ENCODE measurements around the gene ATP1B2.

ATP1B2 gene

GRCh38 chr17:7673239-7673638 is 22.5 kb downstream of the ATP1B2 start:
- Histone ChIP-seq H3K4me2 (no peak overlapping the region), H4K20me1 (ENCODE audit: insufficient read depth) (no peaks in the 10 kb centered on the region), H3K27ac (no peak overlapping the region), H2AFZ (ENCODE audit: low read depth) (no peak overlapping the region), H3K27me3 (ENCODE audit: insufficient read depth, low read depth) (no peaks in the 10 kb centered on the region), H3K4me3 (IDR thresholded peaks at IDR 0.05; ENCODE audit: insufficient read depth, low read depth, low read length) (no peak overlapping the region), H3K79me2 (ENCODE audit: insufficient read depth, low read depth) (no peaks in the 10 kb centered on the region), H3K9ac (no peak overlapping the region), H3K4me1 (ENCODE audit: low read depth, poor library complexity, severe bottlenecking) (no peaks in the 10 kb centered on the region), H3K36me3 (ENCODE audit: insufficient read depth) (no peaks in the 10 kb centered on the region)
- TF ChIP-seq CTCF (conservative IDR thresholded peaks at IDR 0.05; ENCODE audit: low read depth, low read length), result no peak

- Histone ChIP-seq H3K4me2 (no peak overlapping the region), H3K4me3 (IDR thresholded peaks at IDR 0.05; ENCODE audit: insufficient read depth, low read depth, low read length) (no peak overlapping the region), H3K27me3 (ENCODE audit: insufficient read depth, low read depth) (no peaks in the 10 kb centered on the region), H2AFZ (ENCODE audit: low read depth) (no peak overlapping the region), H3K79me2 (ENCODE audit: insufficient read depth, low read depth) (no peaks in the 10 kb centered on the region), H4K20me1 (ENCODE audit: insufficient read depth) (no peaks in the 10 kb centered on the region), H3K27ac (no peak overlapping the region), H3K9ac (no peak overlapping the region), H3K36me3 (ENCODE audit: insufficient read depth) (no peaks in the 10 kb centered on the region), H3K4me1 (ENCODE audit: low read depth, poor library complexity, severe bottlenecking) (no peaks in the 10 kb centered on the region)
- no peak for TF ChIP-seq CTCF (conservative IDR thresholded peaks at IDR 0.05; ENCODE audit: low read depth, low read length)
These were observed 24.2 kb downstream of the ATP1B2 start for GRCh38 chr17:7674934-7675333.

DNA sequence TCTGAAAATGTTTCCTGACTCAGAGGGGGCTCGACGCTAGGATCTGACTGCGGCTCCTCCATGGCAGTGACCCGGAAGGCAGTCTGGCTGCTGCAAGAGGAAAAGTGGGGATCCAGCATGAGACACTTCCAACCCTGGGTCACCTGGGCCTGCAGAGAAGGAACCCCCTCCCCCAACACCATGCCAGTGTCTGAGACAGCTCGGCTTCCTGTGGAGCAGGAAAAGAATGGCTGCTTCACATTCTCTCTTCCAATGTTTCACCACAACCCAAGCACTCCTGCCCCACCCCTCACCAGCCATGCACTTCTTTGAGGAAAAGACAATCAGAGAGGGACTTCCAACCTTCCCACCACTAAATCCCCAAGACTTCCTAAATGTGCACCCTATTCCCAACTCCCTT is 25.8 kb downstream of the ATP1B2 start:
- Histone ChIP-seq H3K4me2 (no peak overlapping the region), H3K36me3 (ENCODE audit: insufficient read depth) (no peaks in the 10 kb centered on the region), H2AFZ (ENCODE audit: low read depth) (no peak overlapping the region), H3K4me1 (ENCODE audit: low read depth, poor library complexity, severe bottlenecking) (no peaks in the 10 kb centered on the region), H3K9ac (no peak overlapping the region), H3K27ac (no peak overlapping the region), H4K20me1 (ENCODE audit: insufficient read depth) (no peaks in the 10 kb centered on the region), H3K27me3 (ENCODE audit: insufficient read depth, low read depth) (no peaks in the 10 kb centered on the region), H3K79me2 (ENCODE audit: insufficient read depth, low read depth) (no peaks in the 10 kb centered on the region; the same call in 1 of the 2 replicates), H3K4me3 (IDR thresholded peaks at IDR 0.05; ENCODE audit: insufficient read depth, low read depth, low read length) (no peak overlapping the region)
- no peak for TF ChIP-seq CTCF (conservative IDR thresholded peaks at IDR 0.05; ENCODE audit: low read depth, low read length)

DNA sequence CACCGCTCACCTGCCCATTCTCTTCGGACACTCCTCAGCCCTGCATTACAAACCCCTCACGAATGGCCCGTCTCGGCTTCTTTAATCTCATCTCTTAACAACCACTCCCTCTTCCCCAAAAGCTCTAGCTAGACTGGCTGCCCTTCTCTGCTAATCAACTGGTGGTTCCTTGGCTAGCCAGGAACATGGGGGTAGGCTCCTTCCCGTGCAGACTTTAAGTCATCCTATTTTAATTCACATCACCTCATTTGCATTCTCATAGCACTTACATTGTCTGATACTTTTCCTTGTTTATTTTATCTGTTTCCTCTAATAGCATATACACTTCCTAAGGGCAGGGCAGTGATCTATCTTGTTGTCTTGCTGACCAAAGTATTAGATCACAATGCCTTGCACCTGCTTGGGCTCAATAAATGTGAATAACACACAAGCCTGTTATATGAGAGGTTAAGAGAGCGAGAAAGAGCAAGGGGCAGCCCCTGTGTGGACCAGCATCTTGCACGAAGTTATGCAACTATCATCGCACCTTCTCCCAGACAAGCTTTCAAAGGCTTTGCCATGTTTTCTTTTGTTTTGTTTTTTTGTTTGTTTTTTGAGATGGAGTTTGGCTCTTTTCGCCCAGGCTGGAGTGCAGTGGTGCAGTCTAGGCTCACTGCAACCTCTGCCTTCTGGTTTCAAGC is 26.8 kb downstream of the ATP1B2 start:
- TF ChIP-seq CTCF (conservative IDR thresholded peaks at IDR 0.05; ENCODE audit: low read depth, low read length), result no peak
- H3K79me2 ChIP-seq (ENCODE audit: insufficient read depth, low read depth), result peaks cover 4% of the 10 kb centered on the region; the same call in 1 of the 2 replicates
- H3K9ac ChIP-seq, result no peak overlapping the region
- no peaks in the 10 kb centered on the region for H3K27me3 ChIP-seq (ENCODE audit: insufficient read depth, low read depth)
- no peak overlapping the region for H3K27ac ChIP-seq
- H3K4me1 ChIP-seq (ENCODE audit: low read depth, poor library complexity, severe bottlenecking), result no peaks in the 10 kb centered on the region
- H3K4me3 ChIP-seq (IDR thresholded peaks at IDR 0.05; ENCODE audit: insufficient read depth, low read depth, low read length), result no peak overlapping the region
- no peak overlapping the region for H2AFZ ChIP-seq (ENCODE audit: low read depth)
- H3K36me3 ChIP-seq (ENCODE audit: insufficient read depth), result no peaks in the 10 kb centered on the region
- no peaks in the 10 kb centered on the region for H4K20me1 ChIP-seq (ENCODE audit: insufficient read depth)
- H3K4me2 ChIP-seq, result no peak overlapping the region

Measured in KMS-11 (cell line).